ENCODE results near the gene MYL7. TPM values are rescaled to one million over a fixed set of nuclear protein-coding genes. Genes with fewer than 3 reads are reported as not detected.
"Not testable (repeated sequence)": the region's sequence is repeated elsewhere in the genome, so short reads cannot be mapped to it uniquely, and the experiment has no call there.

MYL7 gene
- polyA plus RNA-seq, 2 donors: 0.12 to 0.53 TPM

DNA sequence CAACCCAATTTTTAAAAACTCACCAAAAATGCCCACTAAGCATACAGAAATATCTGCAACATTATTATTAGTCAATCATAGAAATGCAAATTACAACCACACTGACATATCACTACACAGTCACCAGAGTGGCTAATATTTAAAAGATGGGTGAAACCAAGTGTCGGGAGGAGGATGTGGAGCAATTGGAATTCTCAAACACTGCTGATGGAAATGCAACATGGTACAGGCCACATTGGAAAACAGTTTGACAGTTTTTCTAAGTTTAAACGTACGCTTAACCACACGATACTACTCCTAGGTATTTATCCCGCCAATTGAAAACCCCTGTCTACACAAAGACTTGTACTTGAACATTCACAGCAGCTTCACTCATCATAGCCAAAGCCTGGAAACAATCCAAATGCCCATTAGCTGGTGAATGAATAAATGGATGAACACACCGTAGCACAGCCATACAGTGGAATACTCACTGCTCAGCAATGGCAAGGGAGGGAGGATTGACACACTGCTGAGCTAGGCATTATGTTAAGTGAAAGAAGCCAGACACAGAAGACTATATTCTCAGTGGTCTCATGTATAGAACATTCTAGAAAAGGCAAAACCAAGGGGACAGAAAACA, 31.8 kb upstream of the MYL7 start:
- no peaks in the 10 kb centered on the region for H3K9me3 ChIP-seq (ENCODE audit: control insufficient read depth in 2 of 2, insufficient read depth in 1 of 2, low read depth in 1 of 2, low read length in 1 of 2)
- no peaks in the 10 kb centered on the region for H3K4me1 ChIP-seq (ENCODE audit: control insufficient read depth in 2 of 2, insufficient read depth in 2 of 2, low read length in 1 of 2)
- H3K27me3 ChIP-seq (ENCODE audit: control insufficient read depth in 1 of 2, insufficient read depth in 2 of 2, low read length in 2 of 2): no peaks in the 10 kb centered on the region
- no peak overlapping the region for H3K27ac ChIP-seq (ENCODE audit: low read depth in 2 of 2, low read length in 1 of 2)
- WGBS, 2 donors: 84% methylated on average over 6 of the region's 6 CpGs
- no peak overlapping the region for H3K4me3 ChIP-seq (ENCODE audit: low read depth in 1 of 2, low read length in 2 of 2)
- no peaks in the 10 kb centered on the region for H3K36me3 ChIP-seq (ENCODE audit: control insufficient read depth in 2 of 2, insufficient read depth in 2 of 2, low read length in 1 of 2)

DNA sequence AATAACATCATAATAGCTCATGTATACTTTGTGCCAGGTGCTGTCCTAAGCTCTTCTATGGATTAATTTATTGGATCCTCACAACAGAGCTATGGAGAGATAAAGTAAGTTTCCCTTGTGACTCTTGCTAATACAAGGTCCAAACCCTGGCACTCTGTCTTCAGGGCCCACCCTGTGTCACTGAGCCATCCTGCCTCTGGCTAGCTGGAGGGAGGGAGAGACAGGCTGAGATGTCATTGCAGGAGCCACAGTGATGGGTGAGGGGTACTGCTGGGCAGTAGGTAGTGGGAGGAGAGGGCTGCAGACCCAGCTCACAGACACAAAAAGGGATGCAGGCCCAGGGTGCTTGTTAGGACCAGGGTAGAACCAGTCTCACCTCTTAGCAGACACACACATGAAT, 31.2 kb upstream of the MYL7 start:
- no peaks in the 10 kb centered on the region for H3K9me3 ChIP-seq (ENCODE audit: control insufficient read depth in 2 of 2, insufficient read depth in 1 of 2, low read depth in 1 of 2, low read length in 1 of 2)
- no peaks in the 10 kb centered on the region for H3K27me3 ChIP-seq (ENCODE audit: control insufficient read depth in 1 of 2, insufficient read depth in 2 of 2, low read length in 2 of 2)
- no peak overlapping the region for H3K27ac ChIP-seq (ENCODE audit: low read depth in 2 of 2, low read length in 1 of 2)
- no peak overlapping the region for H3K4me3 ChIP-seq (ENCODE audit: low read depth in 1 of 2, low read length in 2 of 2)
- no peaks in the 10 kb centered on the region for H3K36me3 ChIP-seq (ENCODE audit: control insufficient read depth in 2 of 2, insufficient read depth in 2 of 2, low read length in 1 of 2)
- no peaks in the 10 kb centered on the region for H3K4me1 ChIP-seq (ENCODE audit: control insufficient read depth in 2 of 2, insufficient read depth in 2 of 2, low read length in 1 of 2)

DNA sequence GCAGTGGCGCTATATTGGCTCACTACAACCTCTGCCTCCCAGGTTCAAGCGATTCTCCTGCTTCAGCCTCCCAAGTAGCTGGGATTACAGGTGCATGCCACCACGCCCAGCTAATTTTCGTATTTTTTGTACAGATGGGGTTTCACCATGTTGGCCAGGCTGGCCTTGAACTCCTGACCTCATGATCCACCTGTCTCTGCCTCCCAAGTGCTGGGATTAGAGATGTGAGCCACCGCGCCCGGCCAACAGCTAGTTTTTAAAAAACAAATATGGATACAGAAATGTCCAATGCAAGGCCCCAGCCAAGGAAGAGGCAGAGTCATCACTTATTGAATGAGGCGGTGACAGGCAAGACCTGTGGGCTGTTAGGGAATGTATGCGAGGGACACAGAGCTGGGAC, 30.8 kb upstream of the MYL7 start:
- not testable (repeated sequence) for H3K4me1 ChIP-seq (ENCODE audit: control insufficient read depth in 2 of 2, insufficient read depth in 2 of 2, low read length in 1 of 2); H3K27ac ChIP-seq (ENCODE audit: low read depth in 2 of 2, low read length in 1 of 2); H3K27me3 ChIP-seq (ENCODE audit: control insufficient read depth in 1 of 2, insufficient read depth in 2 of 2, low read length in 2 of 2); H3K4me3 ChIP-seq (ENCODE audit: low read depth in 1 of 2, low read length in 2 of 2); H3K9me3 ChIP-seq (ENCODE audit: control insufficient read depth in 2 of 2, insufficient read depth in 1 of 2, low read depth in 1 of 2, low read length in 1 of 2); H3K36me3 ChIP-seq (ENCODE audit: control insufficient read depth in 2 of 2, insufficient read depth in 2 of 2, low read length in 1 of 2)
- WGBS, 2 donors: 94 to 95% methylated on average over 9 of the region's 9 CpGs

DNA sequence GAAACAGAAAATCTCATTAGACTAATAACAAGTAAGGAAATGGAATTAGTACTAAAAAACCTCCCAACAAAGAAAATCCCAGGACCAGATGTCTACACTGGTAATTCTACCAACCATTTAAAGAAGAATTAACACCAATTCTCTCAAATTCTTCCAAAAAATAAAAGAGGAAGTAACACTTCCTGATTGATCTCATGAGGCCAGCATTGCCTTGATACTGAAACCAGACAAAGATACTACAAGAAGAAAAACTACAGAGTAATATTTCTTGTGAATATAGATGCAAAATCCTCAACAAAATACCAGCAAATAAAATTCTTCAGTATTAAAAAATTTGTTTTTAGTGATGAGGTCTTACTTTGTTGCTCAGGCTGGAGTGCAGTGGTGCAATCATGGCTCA, 26.8 kb upstream of the MYL7 start:
- Histone ChIP-seq H3K4me1 (ENCODE audit: control insufficient read depth in 2 of 2, insufficient read depth in 2 of 2, low read length in 1 of 2) (no peaks in the 10 kb centered on the region), H3K36me3 (ENCODE audit: control insufficient read depth in 2 of 2, insufficient read depth in 2 of 2, low read length in 1 of 2) (no peaks in the 10 kb centered on the region), H3K27me3 (ENCODE audit: control insufficient read depth in 1 of 2, insufficient read depth in 2 of 2, low read length in 2 of 2) (no peaks in the 10 kb centered on the region), H3K9me3 (ENCODE audit: control insufficient read depth in 2 of 2, insufficient read depth in 1 of 2, low read depth in 1 of 2, low read length in 1 of 2) (no peaks in the 10 kb centered on the region), H3K27ac (ENCODE audit: low read depth in 2 of 2, low read length in 1 of 2) (no peak overlapping the region), H3K4me3 (ENCODE audit: low read depth in 1 of 2, low read length in 2 of 2) (no peak overlapping the region)

DNA sequence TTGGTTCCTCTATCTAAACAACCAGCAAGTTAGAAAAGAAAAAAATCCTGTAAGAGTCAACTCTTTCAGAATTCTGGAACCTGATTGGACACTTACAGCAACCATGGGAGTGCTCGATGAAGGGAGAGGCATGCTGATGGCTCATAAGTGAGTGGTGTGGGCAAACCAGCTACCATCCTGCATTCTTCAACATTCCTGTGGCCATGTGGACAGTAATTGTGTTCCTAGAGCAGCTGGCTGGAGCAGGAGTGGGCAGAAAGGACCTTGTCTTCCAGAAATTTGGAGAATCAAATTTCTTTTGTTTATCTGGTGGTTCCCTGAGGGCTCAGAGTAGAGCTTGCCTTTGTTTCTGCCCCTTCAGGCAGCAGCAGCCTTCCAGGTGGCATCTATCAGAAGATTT, 22.5 kb upstream of the MYL7 start:
- 50 to 69% methylated on average over 1 of the region's 1 CpG for WGBS, 2 donors
- Histone ChIP-seq H3K27me3 (ENCODE audit: control insufficient read depth in 1 of 2, insufficient read depth in 2 of 2, low read length in 2 of 2) (no peaks in the 10 kb centered on the region), H3K36me3 (ENCODE audit: control insufficient read depth in 2 of 2, insufficient read depth in 2 of 2, low read length in 1 of 2) (no peaks in the 10 kb centered on the region), H3K9me3 (ENCODE audit: control insufficient read depth in 2 of 2, insufficient read depth in 1 of 2, low read depth in 1 of 2, low read length in 1 of 2) (peaks cover 0 to 2% of the 10 kb centered on the region in 2 donors), H3K4me3 (ENCODE audit: low read depth in 1 of 2, low read length in 2 of 2) (no peak overlapping the region), H3K27ac (ENCODE audit: low read depth in 2 of 2, low read length in 1 of 2) (no peak overlapping the region), H3K4me1 (ENCODE audit: control insufficient read depth in 2 of 2, insufficient read depth in 2 of 2, low read length in 1 of 2) (peaks cover 0 to 3% of the 10 kb centered on the region in 2 donors)

- 75 to 81% methylated on average over 1 of the region's 1 CpG for WGBS, 2 donors
- H3K4me1 ChIP-seq (ENCODE audit: control insufficient read depth in 2 of 2, insufficient read depth in 2 of 2, low read length in 1 of 2): peaks cover 0 to 3% of the 10 kb centered on the region in 2 donors
- no peaks in the 10 kb centered on the region for H3K36me3 ChIP-seq (ENCODE audit: control insufficient read depth in 2 of 2, insufficient read depth in 2 of 2, low read length in 1 of 2)
- no peak overlapping the region for H3K4me3 ChIP-seq (ENCODE audit: low read depth in 1 of 2, low read length in 2 of 2)
- no peaks in the 10 kb centered on the region for H3K27me3 ChIP-seq (ENCODE audit: control insufficient read depth in 1 of 2, insufficient read depth in 2 of 2, low read length in 2 of 2)
- H3K9me3 ChIP-seq (ENCODE audit: control insufficient read depth in 2 of 2, insufficient read depth in 1 of 2, low read depth in 1 of 2, low read length in 1 of 2): peaks cover 0 to 2% of the 10 kb centered on the region in 2 donors
- no peak overlapping the region for H3K27ac ChIP-seq (ENCODE audit: low read depth in 2 of 2, low read length in 1 of 2)
Observed at GRCh38 chr7:44162785-44163395, 21.8 kb upstream of the MYL7 start.

DNA sequence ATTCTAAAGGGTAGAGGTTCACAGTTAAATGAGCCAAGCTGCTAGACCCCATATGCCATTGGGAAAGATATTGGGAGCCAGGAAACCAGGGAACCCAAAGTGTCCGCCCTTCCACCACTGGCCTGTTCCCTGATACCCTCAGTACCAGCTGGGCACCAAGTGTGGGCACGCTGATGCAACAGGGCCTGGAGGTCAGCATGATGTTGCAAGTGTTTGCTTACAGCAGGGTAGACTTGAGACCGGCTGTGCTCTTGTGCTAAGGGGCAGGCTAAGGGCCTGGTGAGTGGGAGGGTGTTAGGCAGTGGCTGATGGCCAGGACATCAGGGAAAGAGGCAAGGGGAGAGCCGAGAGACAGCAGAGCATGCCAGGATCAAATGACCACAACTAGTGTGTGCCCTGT, 21.0 kb upstream of the MYL7 start:
- WGBS, 2 donors: 88 to 89% methylated on average over 4 of the region's 4 CpGs
- no peak overlapping the region for H3K27ac ChIP-seq (ENCODE audit: low read depth in 2 of 2, low read length in 1 of 2)

GRCh38 chr7:44161371-44161770, 20.2 kb upstream of the MYL7 start:
- H3K36me3 ChIP-seq (ENCODE audit: control insufficient read depth in 2 of 2, insufficient read depth in 2 of 2, low read length in 1 of 2): no peaks in the 10 kb centered on the region
- no peak overlapping the region for H3K4me3 ChIP-seq (ENCODE audit: low read depth in 1 of 2, low read length in 2 of 2)
- peaks cover 0 to 2% of the 10 kb centered on the region in 2 donors for H3K9me3 ChIP-seq (ENCODE audit: control insufficient read depth in 2 of 2, insufficient read depth in 1 of 2, low read depth in 1 of 2, low read length in 1 of 2)
- no peak overlapping the region for H3K27ac ChIP-seq (ENCODE audit: low read depth in 2 of 2, low read length in 1 of 2)
- WGBS, 2 donors: 98 to 100% methylated on average over 2 of the region's 2 CpGs
- peaks cover 0 to 3% of the 10 kb centered on the region in 2 donors for H3K4me1 ChIP-seq (ENCODE audit: control insufficient read depth in 2 of 2, insufficient read depth in 2 of 2, low read length in 1 of 2)
- no peaks in the 10 kb centered on the region for H3K27me3 ChIP-seq (ENCODE audit: control insufficient read depth in 1 of 2, insufficient read depth in 2 of 2, low read length in 2 of 2)

More for the DNA sequence above, 21.0 kb upstream of the MYL7 start:
- H3K4me1 ChIP-seq (ENCODE audit: control insufficient read depth in 2 of 2, insufficient read depth in 2 of 2, low read length in 1 of 2): peaks cover 0 to 3% of the 10 kb centered on the region in 2 donors
- H3K4me3 ChIP-seq (ENCODE audit: low read depth in 1 of 2, low read length in 2 of 2): no peak overlapping the region
- no peaks in the 10 kb centered on the region for H3K27me3 ChIP-seq (ENCODE audit: control insufficient read depth in 1 of 2, insufficient read depth in 2 of 2, low read length in 2 of 2)
- peaks cover 0 to 2% of the 10 kb centered on the region in 2 donors for H3K9me3 ChIP-seq (ENCODE audit: control insufficient read depth in 2 of 2, insufficient read depth in 1 of 2, low read depth in 1 of 2, low read length in 1 of 2)
- H3K36me3 ChIP-seq (ENCODE audit: control insufficient read depth in 2 of 2, insufficient read depth in 2 of 2, low read length in 1 of 2): no peaks in the 10 kb centered on the region

- no peak overlapping the region for H3K4me3 ChIP-seq (ENCODE audit: low read depth in 1 of 2, low read length in 2 of 2)
- H3K4me1 ChIP-seq (ENCODE audit: control insufficient read depth in 2 of 2, insufficient read depth in 2 of 2, low read length in 1 of 2): peaks cover 0 to 3% of the 10 kb centered on the region in 2 donors
- no peaks in the 10 kb centered on the region for H3K36me3 ChIP-seq (ENCODE audit: control insufficient read depth in 2 of 2, insufficient read depth in 2 of 2, low read length in 1 of 2)
- no peaks in the 10 kb centered on the region for H3K27me3 ChIP-seq (ENCODE audit: control insufficient read depth in 1 of 2, insufficient read depth in 2 of 2, low read length in 2 of 2)
- no peak overlapping the region for H3K27ac ChIP-seq (ENCODE audit: low read depth in 2 of 2, low read length in 1 of 2)
- peaks cover 0 to 2% of the 10 kb centered on the region in 2 donors for H3K9me3 ChIP-seq (ENCODE audit: control insufficient read depth in 2 of 2, insufficient read depth in 1 of 2, low read depth in 1 of 2, low read length in 1 of 2)
- WGBS, 2 donors: 86 to 89% methylated on average over 5 of the region's 5 CpGs
Observed at GRCh38 chr7:44159824-44160630, 18.9 kb upstream of the MYL7 start.
